ENCODE measurements around the gene TRPC4AP.
A peak's percentile ranks its signal among the peaks of the same experiment; 100 is the strongest.
"Not testable (repeated sequence)": the region's sequence is repeated elsewhere in the genome, so short reads cannot be mapped to it uniquely, and the experiment has no call there.

Gene TRPC4AP

DNA sequence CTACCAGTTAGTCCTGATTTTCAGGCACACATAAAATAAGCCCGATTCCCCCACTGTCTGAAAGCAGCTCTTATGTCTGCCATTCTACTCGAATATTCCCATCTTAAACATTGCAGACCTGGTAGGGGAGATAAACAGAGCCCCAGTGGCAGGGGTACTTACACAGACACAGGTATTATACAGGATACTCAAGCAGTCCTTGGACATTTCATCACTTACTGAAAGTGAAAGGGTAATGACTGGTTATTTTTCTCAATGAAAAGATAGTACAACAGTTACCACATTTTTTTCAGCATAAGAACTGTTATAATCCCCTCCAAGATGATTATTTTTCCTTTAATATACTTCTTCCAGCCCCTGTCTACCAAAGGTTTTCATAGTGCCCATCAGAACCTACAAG lies 37.8 kb downstream of the TRPC4AP start:
- no peak for DNase-seq

DNA sequence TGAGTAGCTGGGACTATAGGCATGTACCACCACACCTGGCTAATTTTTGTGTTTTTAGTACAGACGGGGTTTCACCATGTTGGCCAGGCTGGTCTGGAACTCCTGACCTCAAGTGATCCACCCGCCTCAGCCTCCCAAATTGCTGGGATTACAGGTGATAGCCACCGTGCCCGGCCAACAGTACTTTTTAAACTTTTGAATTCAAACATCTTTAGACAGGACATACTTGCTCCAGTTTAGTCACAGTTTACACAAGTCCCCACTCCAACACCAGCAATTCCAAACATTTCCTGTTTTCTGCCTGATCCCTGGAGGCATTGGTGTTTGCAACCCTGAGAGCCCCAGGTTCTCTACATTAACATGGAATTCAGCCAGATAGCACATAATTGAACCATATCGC lies 40.0 kb downstream of the TRPC4AP start:
- DNase-seq, result not testable (repeated sequence)

DNA sequence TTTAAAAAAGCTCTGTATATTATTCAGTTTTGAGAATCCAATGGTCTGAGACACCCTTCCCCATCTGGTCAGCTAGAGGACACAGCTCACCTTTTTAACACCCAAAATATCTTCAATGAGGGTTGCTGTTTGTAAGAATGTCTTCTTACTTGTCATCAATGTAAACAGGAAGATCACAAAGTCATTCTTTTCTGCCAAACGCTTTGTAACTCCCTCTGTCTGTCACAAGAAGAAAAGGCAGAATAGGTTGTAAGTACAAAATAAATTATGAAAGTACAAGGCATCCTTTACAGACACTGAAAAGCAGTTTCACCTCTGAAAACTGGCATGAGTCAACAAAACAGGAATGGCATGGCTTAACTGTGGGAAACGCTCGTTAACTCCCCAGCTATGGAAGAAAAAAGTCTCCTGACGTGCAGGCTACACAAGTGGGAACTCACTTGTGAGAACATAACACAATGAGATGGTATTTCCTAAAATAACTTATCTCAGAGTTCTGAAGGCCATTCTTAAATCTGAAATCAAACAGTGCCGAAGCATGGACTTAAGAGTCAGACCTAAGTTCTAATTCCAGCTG lies 42.7 kb downstream of the TRPC4AP start:
- DNase-seq, result no peak

DNA sequence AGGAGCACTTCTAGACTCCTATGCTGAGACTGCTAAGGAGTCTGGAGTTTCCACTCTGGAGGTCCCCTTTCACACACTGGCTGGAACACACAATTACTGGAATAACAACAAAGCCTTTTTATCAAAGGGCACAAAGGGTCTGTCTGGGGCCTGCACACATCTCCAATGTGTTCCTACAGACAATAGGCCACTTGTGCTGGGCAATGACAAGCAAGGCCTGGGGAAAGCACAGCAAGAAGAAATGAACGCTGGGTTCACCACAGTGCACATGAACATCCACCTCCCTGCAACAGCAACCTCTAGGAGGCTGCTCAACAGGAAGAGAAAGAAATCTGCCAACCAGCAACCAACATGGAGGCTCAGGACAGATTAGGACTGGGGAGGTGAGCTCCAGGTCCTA lies 43.9 kb downstream of the TRPC4AP start:
- no peak for DNase-seq

DNA sequence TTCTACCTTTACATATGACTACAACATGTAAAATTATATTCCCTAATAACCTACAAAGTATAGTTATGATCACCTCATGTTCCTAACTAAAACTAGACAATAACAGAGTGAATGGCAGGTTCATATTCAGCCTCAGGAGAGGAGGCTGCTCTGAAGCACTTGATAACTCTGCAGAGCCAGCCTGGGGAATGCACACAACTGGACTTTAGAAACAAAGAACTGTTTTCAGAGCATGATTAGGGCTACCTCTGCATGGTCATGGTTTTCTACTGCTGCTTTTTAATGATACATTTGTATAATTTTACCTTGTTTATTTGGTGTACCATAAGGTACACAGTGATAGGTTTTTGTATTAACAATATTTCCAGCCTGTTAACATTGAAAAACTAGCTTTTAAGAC lies 50.3 kb downstream of the TRPC4AP start:
- no peak for DNase-seq

DNA sequence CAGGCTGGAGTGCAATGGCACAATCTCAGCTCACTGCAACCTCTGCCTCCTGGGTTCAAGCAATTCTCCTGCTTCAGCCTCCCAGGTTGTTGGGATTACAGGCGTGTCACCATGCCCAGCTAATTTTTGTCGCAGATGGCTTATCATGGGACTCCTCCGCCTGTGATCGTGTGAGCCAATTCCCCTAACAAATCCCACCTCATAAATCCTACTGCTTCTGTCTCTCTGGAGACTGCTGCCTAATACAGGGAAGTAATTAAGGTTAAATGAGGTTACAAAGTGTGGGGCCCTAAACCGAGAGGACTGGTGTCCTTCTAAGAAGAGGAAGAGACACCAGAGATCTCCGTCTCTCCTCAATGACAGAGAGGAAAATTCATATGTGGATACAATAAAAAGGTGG lies 52.0 kb downstream of the TRPC4AP start:
- no peak for DNase-seq

DNA sequence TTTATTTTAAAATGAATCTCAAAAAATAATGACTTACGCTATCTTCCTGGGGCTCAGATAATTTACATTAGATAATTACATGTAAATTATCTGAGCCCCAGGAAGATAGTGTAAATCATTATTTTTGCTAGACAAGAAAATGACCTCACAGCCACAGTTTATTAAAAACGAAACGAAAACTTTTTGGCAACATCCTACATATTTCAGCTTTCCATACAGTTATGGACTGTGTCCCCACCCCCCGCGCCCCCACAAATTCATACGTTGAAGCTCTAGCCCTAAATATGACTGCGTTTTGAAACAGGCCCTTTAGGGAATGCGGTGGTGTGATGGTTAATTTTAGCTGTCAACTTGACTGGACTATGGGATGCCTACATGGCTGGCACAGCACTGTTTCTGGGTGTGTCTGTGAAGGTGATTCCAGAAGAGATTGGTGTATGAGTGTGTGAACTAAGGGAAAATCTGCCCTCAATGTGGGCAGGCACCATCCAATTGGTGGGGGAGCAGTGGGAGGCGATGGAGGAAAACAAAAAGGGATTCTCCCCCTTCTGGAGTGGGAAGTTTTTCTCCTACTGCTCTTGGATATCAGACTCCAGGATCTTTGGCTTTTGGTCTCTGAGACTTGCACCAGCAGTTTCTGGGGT lies 52.6 kb downstream of the TRPC4AP start:
- DNase-seq, result no peak

DNA sequence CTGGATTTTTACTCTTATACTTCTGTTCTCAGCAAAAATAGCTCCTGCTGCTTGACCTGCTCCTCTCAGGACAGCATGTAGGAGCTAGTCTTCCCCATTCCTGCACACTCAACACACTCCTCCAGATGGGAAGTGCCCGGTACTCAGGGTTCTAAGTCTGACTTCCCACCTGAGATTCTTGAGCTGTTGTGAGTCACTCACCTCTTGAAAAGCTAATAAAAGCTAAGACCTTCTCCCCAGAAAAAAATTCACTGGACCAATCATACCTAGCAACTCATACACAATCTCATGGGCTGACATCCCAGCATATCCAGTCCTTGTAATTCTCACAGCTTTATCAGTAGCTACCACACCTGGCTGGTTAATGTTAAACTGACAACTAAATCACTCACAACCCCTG lies 53.5 kb downstream of the TRPC4AP start:
- DNase-seq, result no peak

DNA sequence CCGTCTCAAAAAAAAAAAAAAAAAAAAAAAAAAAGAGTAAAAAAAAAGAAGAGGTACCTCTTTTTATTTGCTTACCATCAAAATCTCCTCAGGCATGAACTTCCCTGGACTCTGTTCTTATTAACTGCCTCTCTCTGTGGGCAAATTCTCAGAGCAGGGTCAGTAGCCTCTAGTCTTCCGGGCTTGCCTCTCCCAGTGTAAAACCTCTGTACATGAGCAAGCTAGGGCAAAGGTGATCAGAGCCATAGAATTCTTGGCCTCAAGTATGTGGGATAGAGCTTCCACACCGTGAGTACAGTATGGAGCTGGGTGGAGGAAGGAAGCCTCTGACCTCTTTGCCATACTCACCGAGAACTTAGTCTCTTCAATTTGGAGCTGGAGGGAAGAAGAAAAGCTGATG lies 58.5 kb downstream of the TRPC4AP start:
- DNase-seq, result no peak

DNA sequence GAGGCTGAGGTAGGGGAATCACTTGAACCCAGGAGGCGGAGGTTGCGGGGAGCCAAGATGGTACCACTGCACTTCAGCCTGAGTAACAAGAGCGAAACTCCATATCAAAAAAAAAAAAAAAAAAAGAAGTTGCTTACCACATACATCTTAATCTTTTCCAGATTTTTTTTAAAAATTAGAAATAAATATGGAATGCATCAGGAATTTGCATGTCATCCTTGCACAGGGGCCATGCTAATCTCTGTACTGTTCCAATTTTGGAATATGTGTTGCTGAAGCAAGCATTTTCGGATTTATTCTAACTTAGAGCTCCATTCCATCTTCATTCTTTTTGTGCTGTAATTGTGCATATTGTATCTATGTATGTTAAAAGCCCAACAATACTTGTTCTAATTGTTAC lies 62.5 kb downstream of the TRPC4AP start:
- DNase-seq, result no peak

DNA sequence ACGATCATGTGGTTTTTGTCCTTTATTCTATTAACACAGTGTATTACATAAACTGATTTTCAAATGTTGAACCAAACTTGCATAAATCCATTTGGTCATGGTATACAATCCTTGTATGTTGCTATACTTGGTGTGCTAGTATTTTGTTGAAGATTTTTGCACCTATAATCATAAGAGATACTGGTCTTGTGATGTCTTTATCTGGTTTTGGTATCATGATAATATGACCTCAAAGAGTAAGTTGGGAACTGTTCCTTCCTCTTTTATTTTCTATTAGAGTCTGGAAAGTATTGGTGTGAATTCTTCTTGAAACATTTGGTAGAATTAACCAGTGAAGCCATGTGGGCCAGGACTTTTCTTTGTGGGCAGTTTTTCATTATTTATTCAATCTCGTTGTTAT lies 65.3 kb downstream of the TRPC4AP start:
- DNase-seq, result no peak

DNA sequence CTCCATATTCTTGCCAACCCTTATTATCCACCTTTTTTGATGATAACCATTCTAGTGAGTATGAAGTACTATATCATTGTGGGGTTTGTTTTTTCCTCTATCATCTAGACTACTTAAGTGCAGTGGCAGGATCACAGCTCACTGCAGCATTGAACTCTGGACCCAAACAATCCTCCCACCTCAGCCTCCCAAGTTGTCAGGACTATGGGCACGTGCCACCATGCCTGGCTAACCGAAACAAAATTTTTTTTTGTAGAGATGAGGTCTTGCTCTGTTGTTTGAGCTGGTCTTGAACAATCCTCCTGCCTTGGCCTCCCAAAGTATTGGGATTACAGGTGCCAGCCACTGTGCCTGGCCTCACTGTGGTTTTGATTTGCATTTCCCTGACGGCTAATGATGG lies 67.5 kb downstream of the TRPC4AP start:
- DNase-seq, result no peak

DNA sequence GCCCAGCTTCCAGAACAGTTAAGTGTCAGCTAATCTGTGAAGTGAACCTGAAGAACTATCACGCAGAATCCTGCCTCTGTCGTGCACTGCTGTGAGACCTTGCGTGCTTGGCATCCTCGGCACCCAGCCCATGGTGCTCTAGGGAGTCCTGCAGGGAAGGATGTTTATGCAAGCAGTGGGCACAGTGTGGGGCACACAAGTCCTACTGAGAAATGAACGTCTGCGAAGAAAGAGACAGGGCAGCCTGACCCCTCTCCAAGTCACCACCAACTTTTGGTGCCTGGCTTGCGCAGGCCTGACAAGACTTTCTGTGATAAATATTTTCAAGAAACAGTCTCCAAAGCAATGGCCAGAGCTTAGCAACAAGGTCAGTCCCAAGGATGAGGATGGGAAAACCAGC lies 69.0 kb downstream of the TRPC4AP start:
- no peak for DNase-seq

DNA sequence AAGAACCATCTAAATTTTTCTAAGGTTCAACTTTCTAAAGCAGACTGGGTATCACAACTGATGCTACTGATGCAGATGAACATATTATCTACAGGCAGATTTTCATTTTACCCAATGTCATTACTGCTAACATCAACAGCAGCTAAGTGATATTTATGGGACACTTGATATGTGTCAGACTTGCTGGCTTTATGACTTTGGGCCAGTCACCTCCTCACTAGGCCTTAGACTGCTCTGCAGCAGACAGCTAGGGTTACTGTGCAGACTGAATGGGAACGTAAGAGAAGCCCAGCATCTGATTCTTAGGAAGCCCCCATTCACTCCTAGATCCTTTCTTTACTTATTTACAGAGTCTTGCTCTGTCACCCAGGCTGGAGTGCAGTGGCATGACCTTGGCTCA lies 70.8 kb downstream of the TRPC4AP start:
- no peak for DNase-seq

DNA sequence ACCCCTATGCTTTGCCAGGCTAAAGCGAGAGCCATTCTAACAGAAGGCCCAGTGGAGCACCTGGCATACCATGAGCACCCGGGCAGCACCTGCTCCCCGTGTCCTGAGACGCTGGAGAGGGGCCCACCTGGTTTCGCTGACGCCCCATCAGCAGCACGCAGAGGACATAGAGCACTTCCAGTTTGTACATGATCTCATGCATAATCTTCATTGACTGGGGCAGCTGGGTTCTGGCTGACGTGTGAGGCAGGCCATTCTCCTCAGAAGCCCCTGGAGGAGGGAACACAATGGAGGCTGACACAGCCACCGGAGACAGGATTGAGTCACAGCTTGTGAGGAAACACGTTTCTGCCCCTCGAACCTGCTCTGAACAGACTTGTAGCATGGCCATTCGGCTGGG lies 71.5 kb downstream of the TRPC4AP start:
- no peak for DNase-seq

DNA sequence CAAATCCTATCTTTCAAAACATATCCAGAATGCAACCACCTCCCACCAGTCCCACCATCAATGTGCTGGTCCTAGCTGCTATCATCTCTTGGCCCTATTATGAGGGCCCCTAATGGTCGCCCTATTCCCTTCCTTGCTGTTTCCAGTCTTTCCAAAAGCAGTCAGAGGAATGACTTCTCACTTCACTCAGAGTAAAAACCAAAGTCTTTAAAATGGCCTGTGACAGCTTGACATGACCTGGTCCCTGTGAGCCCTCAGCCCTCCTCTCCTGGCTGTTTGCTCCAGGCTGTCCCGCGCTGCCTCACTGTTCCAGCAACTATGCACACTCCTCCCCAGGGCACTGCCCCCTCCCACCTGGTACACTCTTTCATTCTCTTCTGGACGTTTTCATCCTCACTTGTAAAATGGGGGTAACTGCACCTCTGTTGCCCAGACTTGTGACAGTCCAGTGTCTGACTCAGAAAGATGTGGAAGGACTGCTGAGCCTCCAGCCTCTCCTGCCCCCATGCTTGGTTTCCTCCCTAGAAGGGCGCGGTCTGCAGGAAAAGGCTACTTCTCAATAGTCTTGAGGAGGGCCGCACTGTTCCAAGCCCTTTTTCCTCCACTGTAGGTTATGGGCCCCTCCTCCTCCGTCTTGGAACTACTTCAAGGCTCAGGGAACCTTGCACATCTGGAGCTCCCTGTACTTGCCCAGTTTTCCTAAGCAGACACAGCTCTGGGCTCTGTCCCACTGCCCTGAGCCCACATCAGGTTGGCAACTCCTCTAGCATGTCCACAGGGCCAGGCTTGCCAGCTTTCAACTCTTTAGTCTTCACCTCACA lies 72.3 kb downstream of the TRPC4AP start:
- DNase-seq, result no peak

DNA sequence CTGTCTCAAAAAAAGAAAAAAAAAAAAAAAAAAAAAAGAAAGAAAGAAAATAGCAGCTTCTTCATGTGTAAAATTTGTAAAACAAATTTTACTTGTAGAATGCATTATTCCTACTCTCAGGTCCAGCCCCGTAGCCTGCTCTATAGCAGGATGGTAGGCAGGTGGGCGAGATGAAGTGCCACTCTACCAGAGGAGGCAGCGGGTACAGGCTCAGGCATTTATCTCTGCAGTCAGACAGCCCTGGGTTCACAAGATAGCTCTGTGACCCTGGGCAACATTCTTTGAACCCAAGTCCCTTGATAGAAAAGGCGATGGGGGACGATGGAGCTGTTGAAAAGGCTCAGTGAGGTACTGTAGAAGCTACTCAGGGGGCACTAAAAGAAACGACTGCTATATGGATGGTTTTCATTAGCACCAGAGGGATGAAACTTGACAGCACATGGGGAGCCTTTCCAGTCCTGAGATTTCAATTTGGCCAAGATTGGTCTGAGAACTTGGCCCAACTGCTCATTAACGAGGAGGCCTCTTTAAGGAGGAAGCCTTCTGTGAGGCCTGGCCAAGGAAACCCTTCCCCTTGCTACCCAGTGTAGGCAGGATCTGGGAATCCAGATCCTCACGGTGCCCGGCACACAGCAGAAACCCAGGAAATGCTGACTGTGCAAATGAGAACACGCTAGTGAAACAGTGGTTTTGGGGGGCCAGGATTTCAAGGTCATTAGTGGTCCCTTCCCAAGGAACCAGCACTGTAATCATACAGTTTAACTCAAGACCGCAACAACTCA lies 73.8 kb downstream of the TRPC4AP start:
- no peak for DNase-seq

DNA sequence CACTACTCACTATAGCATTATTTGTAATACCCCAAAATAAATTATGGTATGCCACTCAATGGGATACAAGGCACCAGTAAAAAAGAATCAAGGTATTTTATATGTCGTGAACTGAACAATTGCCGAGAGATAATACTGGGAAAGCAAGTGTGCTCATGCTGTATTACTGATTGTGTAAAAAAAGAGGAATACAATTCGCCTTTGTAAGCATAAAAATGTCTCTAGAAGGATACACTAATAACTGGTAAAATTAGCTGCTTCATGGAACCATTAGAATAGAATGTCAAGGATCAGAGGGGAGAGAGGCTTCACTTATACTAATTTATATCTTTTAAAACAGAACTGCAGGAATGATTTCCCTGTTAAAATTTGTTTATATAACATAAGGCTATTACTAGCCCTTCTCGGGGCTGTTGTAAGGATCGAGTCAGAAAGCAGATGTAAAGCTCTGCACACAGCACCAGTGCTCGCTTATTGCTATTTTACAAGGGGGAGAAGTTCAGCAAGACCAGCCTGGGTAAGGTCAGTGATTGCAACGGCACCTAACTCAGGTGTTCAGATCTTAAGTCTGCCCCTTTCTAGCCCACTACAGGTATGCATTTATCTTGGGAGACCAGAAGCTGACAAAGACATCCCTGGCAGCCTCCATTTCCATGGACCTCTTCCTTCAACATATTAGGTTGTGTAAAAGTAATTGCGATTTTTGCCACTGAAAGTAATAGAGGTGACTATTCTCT lies 75.3 kb downstream of the TRPC4AP start:
- DNase-seq, result no peak

DNA sequence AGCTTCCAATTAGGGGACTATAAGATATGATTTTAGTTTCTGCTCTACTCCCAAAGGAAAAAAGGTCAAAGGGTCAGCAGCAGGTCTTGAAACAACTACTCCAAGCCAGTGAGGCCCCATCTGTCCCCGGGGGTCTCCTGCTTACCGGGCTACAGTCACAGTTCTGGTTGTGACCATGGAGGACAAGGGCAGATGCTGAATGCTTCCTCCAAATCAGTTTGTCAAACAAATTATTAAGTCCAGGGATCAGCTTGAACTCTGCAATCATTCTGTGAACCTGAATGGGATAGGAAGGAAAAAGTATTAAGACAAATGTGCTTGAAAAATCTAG lies 76.8 kb downstream of the TRPC4AP start:
- DNase-seq, result no peak

DNA sequence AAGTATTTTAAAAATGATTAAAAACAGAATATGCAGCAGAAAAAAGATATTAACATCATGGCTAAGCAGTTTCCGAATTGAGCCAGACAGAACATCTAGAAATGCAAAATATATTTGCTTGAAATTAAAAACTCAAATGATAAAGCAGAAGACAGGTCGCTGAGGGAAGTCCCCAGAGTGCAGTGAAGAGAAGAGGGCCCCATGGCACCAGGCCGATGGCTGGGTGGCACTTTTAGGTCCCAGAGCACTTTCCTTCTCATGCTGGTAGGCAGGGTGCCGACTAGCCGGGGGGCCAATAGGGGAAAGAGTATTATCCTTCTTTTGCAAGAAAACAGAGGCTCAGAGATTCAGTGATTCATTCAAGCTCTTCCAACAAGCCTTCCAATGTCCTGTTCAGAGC lies 78.1 kb downstream of the TRPC4AP start:
- DNase-seq, result no peak

DNA sequence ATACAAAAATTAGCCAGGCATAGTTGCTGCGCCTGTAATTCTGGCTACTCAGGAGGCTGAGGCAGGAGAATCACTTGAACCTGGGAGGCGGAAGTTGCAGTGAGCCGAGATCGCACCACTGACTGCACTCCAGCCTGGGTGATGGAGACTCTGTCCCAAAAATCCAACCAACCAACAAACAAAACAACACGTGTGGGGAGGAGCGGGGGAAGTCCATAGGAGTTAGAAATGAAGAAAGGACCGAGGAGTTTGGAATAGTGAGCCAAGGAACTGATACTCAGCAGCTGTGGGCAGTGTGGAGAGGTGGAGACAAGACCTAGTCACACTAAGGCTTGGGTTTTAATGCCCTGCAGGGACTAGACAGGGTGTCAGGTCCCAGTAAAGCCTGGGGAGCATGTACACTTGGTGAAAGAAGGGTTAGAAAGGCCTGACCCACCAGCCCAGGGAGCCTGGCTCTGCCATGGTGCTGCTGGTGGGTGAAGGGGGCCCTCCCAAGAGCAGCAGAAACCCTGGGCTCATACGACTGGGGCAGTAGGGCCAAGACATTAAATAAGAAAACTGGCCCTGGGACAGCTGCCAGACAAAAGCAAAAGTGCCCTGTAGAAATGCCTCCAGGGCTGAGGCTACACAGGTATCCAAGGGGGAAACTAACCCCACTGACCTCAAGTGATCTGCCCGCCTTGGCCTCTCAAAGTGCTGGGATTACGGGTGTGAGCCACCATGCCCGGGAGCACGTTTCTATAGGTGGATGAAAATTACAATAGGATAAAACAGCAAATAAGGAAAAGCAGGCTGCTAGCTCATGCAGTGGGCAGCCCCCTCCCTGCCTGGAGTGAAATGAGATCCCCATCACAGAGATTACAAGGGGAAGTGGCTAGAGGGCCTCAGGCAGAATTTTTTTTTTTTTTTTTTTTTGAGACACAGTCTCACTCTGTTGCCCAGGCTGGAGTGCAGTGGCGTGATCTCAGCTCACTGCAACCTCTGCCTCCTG lies 78.9 kb downstream of the TRPC4AP start:
- DNase-seq, result peak in 1 of 2 experiments; percentile 14

Measured in Kasumi-1 (cell line).